COLO829 (cell line): ENCODE measurements around the gene RNF111.
"Not testable (repeated sequence)": the region's sequence is repeated elsewhere in the genome, so short reads cannot be mapped to it uniquely, and the experiment has no call there.

Experiments
- DNase-seq: peaks from one replicate; pipeline ENCODE4 v3.0.0; 2012; ENCODE audit warnings: low spot score

The RNF111 gene

GRCh38 chr15:59133929-59134427 lies 146.5 kb downstream of the RNF111 start:
- DNase-seq, result no peak

- DNase-seq, result no peak
These were observed 150.1 kb downstream of the RNF111 start for GRCh38 chr15:59137566-59137965.

GRCh38 chr15:59138243-59138642 lies 150.8 kb downstream of the RNF111 start:
- DNase-seq, result peak; percentile 21

GRCh38 chr15:59140422-59141226 lies 153.2 kb downstream of the RNF111 start:
- DNase-seq, result no peak

GRCh38 chr15:59143281-59143680 lies 155.8 kb downstream of the RNF111 start:
- no peak for DNase-seq

GRCh38 chr15:59144594-59144993 lies 157.1 kb downstream of the RNF111 start:
- not testable (repeated sequence) for DNase-seq
